Osteoblast (primary cell): Measurements from ENCODE around the gene BARHL1. TPM values are rescaled to one million over a fixed set of nuclear protein-coding genes. Genes with fewer than 3 reads are reported as not detected.

Experiments
- DNase-seq: peaks from one replicate; pipeline ENCODE4 v3.0.0; 2011; ENCODE audit warnings: low spot score, mixed read lengths; ENCODE audit not compliant: insufficient read length; ENCODE audit errors: missing footprints
- H2AFZ ChIP-seq: 2 replicates; pipeline ENCODE4 v1.6.0; 2011; ENCODE audit warnings: mild to moderate bottlenecking, low read length
- H3K27ac ChIP-seq: 2 replicates; pipeline ENCODE4 v1.5.1; 2011; ENCODE audit warnings: mild to moderate bottlenecking, low read depth, low read length, moderate library complexity
- H3K27me3 ChIP-seq: 2 replicates; pipeline ENCODE4 v1.6.0; 2012; ENCODE audit warnings: mild to moderate bottlenecking, control low read depth, inconsistent platforms, low read length, moderate library complexity; ENCODE audit not compliant: insufficient read depth
- H3K36me3 ChIP-seq: 2 replicates; pipeline ENCODE4 v1.5.1; 2011; ENCODE audit warnings: mild to moderate bottlenecking, low read length, control low read depth, moderate library complexity; ENCODE audit not compliant: insufficient read depth
- H3K4me1 ChIP-seq: 2 replicates; pipeline ENCODE4 v1.5.1; 2011; ENCODE audit warnings: mild to moderate bottlenecking, low read length, control low read depth, moderate library complexity; ENCODE audit not compliant: insufficient read depth
- H3K4me2 ChIP-seq: 2 replicates; pipeline ENCODE4 v1.6.0; 2011; ENCODE audit warnings: mild to moderate bottlenecking, low read length; ENCODE audit not compliant: insufficient read depth
- H3K4me3 ChIP-seq: fragments of 200-600 bp; sonication (generic); 3 replicates; pipeline ENCODE4 v1.5.1; 2012; ENCODE audit warnings: mild to moderate bottlenecking, low read length, inconsistent platforms; ENCODE audit not compliant: insufficient read depth
- H3K79me2 ChIP-seq: 2 replicates; pipeline ENCODE4 v1.6.0; 2012; ENCODE audit warnings: mild to moderate bottlenecking, low read length, control low read depth, inconsistent platforms; ENCODE audit not compliant: insufficient read depth
- H3K9me3 ChIP-seq: 2 replicates; pipeline ENCODE4 v1.5.1; 2011; ENCODE audit warnings: low read depth, low read length, control low read depth
- H4K20me1 ChIP-seq: 2 replicates; pipeline ENCODE4 v1.6.0; 2012; ENCODE audit warnings: mild to moderate bottlenecking, low read length, control low read depth; ENCODE audit not compliant: insufficient read depth
- CTCF ChIP-seq: IDR thresholded peaks from 2 replicates; pipeline ENCODE4 v1.5.1; 2011; ENCODE audit warnings: mild to moderate bottlenecking, low read depth, low read length, moderate library complexity; ENCODE audit errors: extremely low read depth
- total RNA-seq: library from RNA; depleted of rRNA; stranded (reverse); fragments of >200 nt; gene quantifications from 2 replicates; pipeline ENCODE4 v1.2.3, GENCODE V29; 2012

The BARHL1 gene
- total RNA-seq, 1 donor = not detected

DNA sequence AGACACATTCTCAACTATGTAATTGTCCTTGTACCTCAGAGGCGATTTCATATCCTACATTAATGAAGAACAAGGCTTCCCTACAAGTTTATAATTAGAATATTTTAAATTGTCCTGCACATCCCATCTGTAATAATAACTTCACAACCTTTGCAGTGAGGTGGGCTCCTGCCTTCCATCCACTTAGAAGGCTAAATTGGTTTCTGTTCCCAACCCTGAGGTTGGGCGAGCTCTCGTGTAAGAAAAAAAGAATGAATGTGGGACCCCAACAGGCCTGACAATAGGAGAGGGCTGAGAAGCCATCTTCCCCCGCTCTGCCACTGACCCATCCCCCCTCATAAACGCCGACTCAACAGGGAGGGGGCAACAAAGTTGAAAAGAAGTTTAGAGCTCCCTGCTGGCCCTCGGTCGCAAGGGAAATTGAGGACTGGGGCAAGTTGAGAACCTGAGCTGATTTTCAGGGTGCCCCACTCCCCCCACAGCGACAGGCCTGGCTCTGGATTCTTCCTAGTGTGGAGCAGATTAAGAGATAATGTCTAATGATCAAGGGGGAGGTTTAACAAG, 9.4 kb downstream of the BARHL1 start:
- no peaks in the 10 kb centered on the region for H3K79me2 ChIP-seq
- no peaks in the 10 kb centered on the region for H3K9me3 ChIP-seq
- H2AFZ ChIP-seq = no peak overlapping the region
- H3K4me1 ChIP-seq = no peaks in the 10 kb centered on the region
- peaks cover 47% of the 10 kb centered on the region for H4K20me1 ChIP-seq
- H3K27ac ChIP-seq = no peak overlapping the region
- peaks cover 7% of the 10 kb centered on the region for H3K36me3 ChIP-seq
- no peak for TF ChIP-seq CTCF
- no peak overlapping the region for H3K4me3 ChIP-seq
- H3K4me2 ChIP-seq = no peak overlapping the region
- peaks cover 54% of the 10 kb centered on the region for H3K27me3 ChIP-seq
- peak; percentile 83 for DNase-seq

GRCh38 chr9:132592451-132592850, 10.0 kb downstream of the BARHL1 start:
- TF ChIP-seq CTCF = no peak
- Histone ChIP-seq H2AFZ (no peak overlapping the region), H3K27ac (no peak overlapping the region), H3K4me2 (no peak overlapping the region), H4K20me1 (peaks cover 52% of the 10 kb centered on the region), H3K9me3 (no peaks in the 10 kb centered on the region), H3K79me2 (no peaks in the 10 kb centered on the region), H3K4me1 (no peaks in the 10 kb centered on the region), H3K36me3 (peaks cover 7% of the 10 kb centered on the region), H3K27me3 (peaks cover 48% of the 10 kb centered on the region), H3K4me3 (no peak overlapping the region)
- peak; percentile 77 for DNase-seq

DNA sequence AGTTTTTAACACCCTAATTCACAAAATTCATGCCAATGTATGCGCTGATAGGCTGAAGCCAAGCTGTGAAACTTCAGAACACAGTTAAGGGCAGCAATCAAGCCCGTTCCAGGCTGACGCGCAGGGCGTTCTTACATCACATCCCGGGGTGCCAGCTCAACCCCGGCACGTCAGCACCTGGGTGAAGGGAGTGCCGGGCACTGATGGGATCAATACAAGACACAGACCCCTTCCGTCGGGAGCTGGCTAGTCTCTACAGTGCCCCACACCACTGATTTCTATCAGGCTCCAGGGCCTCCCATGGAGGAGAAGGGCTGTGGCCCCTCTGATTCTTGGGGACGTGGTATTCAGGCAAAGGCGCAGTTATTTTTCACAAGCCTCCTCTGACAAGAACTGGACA, 12.0 kb downstream of the BARHL1 start:
- H3K27me3 ChIP-seq = peaks cover 29% of the 10 kb centered on the region
- H3K9me3 ChIP-seq = no peaks in the 10 kb centered on the region
- peaks cover 50% of the 10 kb centered on the region for H4K20me1 ChIP-seq
- peaks cover 7% of the 10 kb centered on the region for H3K36me3 ChIP-seq
- no peaks in the 10 kb centered on the region for H3K79me2 ChIP-seq
- H3K4me3 ChIP-seq = no peak overlapping the region
- no peaks in the 10 kb centered on the region for H3K4me1 ChIP-seq
- H3K27ac ChIP-seq = no peak overlapping the region
- TF ChIP-seq CTCF = no peak
- H3K4me2 ChIP-seq = no peak overlapping the region
- no peak overlapping the region for H2AFZ ChIP-seq
- peak; percentile 45 for DNase-seq

DNA sequence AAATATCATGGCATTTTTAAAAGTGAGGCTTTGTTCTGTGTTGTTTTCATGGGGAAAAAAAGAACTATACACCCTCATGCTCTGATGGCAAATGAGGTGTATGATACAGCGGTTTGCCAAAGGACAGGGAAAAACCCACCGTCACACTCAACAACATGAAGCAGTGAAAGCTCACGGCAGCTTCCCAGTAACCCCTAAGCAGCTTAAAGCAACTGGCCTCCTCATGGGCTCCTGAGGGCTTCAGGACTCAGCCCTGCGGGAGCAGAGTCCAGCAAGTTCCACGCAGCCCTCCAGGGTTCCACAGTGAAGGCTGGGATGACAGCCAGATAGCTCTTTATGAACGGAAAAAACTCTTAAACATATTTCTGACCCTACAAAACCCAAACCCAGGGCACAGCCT, 12.9 kb downstream of the BARHL1 start:
- no peak overlapping the region for H3K4me3 ChIP-seq
- no peak for TF ChIP-seq CTCF
- H2AFZ ChIP-seq = no peak overlapping the region
- peaks cover 15% of the 10 kb centered on the region for H3K36me3 ChIP-seq
- H3K4me2 ChIP-seq = no peak overlapping the region
- no peaks in the 10 kb centered on the region for H3K9me3 ChIP-seq
- H3K79me2 ChIP-seq = no peaks in the 10 kb centered on the region
- H3K27me3 ChIP-seq = peaks cover 20% of the 10 kb centered on the region
- H3K4me1 ChIP-seq = no peaks in the 10 kb centered on the region
- H4K20me1 ChIP-seq = peaks cover 52% of the 10 kb centered on the region
- peak; percentile 37 for DNase-seq
- no peak overlapping the region for H3K27ac ChIP-seq
